HG03521 (cell line): ENCODE data around the gene CCDC30.
A peak's percentile ranks its signal among the peaks of the same experiment; 100 is the strongest.
"Not testable (repeated sequence)": the region's sequence is repeated elsewhere in the genome, so short reads cannot be mapped to it uniquely, and the experiment has no call there.

Experiments used
- ATAC-seq: cut with Tn5 transposase; IDR thresholded peaks from one replicate; pipeline ENCODE4 v1.9.1; 2021; ENCODE audit warnings: mild to moderate bottlenecking, moderate library complexity; ENCODE audit not compliant: unreplicated experiment

The CCDC30 gene

DNA sequence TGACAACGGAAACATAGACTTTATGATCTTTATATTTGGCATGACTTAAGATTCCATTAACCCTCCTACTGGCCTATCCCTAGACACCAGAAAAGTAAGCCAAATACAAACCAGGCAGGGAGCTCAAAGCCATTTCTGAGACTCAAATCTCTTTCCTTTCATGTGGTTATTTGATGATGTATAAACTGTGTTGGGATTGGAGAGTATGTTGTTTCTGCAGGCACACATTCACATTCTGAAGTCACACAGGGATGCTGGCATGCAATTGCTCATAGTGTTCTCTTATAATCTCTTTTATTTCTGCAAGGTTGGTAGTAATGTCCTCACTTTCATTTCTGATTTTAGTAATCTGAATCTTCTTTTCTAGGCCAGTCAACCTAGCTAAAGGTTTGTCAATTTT, 13.0 kb upstream of the CCDC30 start:
- ATAC-seq = no peak

- ATAC-seq = no peak
Measured at GRCh38 chr1:42453386-42453785, 9.7 kb upstream of the CCDC30 start.

DNA sequence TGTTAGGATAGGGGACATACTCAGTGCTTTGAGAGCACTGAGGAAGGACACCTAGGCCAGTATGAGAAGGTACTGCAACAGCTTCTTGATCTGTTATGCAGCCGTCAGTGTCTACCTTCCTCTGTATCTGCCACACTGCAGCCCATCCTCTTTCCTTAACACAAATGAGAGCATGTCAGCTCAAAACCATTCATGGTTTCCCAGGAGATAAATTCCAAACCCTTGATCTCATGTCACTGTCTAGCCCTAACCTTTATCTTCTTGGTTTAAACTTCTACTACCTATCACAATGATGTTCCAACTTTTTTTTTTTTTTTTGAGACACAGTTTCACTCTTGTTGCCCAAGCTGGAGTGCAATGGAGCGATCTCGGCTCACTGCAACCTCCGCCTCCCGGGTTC, 8.7 kb upstream of the CCDC30 start:
- no peak for ATAC-seq

DNA sequence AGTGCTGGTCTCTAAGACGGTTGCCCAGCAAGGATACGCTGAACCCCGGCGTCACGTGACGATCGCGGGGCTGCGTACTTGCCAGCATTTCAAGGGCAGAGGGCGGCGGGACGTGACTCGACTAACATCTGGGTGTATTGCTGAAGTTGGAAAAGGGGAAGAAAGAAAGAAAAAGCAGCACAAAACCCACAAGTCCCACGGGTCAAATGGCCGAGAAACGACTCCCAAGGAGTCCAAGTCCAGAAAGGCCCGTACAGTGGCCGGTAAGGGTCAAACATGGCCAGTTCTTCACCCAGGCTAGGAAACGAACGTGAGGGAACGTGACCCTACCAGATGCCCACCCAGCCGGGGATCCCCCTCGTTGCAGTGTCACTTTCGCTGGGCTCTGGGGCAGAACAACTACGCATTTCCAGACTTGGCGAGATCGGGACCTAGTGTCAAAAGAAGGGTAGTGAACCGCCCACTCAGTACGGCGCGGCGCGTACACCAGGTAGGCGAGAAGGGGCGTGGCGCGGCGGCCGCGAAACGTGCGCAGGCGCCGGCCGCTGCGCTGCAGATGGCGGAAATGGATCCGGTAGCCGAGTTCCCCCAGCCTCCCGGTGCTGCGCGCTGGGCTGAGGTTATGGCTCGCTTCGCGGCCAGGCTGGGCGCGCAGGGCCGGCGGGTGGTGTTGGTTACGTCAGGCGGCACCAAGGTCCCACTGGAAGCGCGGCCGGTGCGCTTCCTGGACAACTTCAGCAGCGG, 6.9 kb upstream of the CCDC30 start, which contains the start of the genes PPCS and ZMYND12:
TSS of gene PPCS (plus strand) at position 534 of the 744 bp plus-strand sequence. CDS start at position 557, 23 bp downstream.
TSS of gene ZMYND12 (minus strand) at position 13 of the 744 bp plus-strand sequence. CDS start 25 bp downstream, outside the sequence.
- peak; percentile 89 for ATAC-seq

- ATAC-seq = peak; percentile 47
Measured at GRCh38 chr1:42456754-42457089, 6.4 kb upstream of the CCDC30 start.

DNA sequence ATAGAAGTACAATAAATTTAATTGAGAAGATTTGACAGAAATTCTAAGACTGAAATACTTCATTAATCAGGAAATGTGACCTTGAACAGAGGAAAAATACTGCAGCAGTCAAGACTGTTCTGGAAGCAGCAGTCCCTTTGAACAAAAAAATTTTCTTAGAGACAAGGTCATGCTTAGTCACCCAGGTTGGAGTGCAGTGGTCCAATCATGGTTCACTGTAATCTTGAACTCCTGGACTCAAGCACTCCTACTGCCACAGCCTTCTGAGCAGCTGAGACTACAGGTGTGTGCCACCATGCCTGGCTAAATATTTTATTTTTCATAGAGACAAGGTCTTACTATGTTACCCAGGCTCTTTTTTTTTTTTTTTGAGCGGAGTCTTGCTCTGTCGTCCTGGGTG, 1.9 kb upstream of the CCDC30 start:
- ATAC-seq = no peak

- no peak for ATAC-seq
Measured at GRCh38 chr1:42463921-42464320, 835 bp downstream of the CCDC30 start.

DNA sequence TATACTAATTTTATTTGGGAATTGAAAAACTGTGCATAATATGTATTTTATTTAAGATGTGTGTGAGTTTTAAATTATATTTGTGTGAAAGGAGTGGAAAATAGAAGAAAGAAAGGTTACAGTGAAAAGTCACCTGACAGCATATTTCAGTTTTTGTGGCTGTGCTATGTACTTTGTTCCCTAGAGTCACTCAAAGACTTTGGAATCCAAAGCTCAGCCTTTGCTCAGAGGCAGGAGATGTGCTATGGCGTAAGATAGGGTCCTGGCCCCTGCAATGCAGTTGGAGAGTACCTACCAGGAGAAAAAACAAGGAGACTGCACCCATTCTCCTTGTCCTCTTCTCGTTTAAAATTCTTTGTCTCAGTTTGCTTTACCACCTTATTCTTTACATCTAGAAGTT, 2.9 kb downstream of the CCDC30 start:
- ATAC-seq = no peak

DNA sequence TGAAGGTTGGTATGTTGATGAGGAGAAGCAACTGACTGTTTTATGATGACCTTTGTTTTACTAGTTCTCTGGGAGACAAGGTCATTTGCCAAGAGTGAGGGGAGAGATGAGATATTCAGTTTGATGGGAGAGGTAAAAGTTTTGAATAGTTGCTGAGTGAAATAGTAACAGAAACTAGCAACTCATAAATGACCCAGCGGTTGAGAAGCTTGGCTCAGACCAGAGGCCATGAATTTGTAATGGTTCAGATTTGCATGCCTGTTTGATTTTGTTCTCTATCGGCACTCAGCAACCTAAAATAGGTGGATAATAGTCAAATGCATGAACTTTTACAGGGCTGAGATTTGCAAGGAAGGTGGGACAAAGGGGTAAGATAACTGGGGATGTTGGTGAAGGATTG, 6.6 kb downstream of the CCDC30 start:
- ATAC-seq = no peak

DNA sequence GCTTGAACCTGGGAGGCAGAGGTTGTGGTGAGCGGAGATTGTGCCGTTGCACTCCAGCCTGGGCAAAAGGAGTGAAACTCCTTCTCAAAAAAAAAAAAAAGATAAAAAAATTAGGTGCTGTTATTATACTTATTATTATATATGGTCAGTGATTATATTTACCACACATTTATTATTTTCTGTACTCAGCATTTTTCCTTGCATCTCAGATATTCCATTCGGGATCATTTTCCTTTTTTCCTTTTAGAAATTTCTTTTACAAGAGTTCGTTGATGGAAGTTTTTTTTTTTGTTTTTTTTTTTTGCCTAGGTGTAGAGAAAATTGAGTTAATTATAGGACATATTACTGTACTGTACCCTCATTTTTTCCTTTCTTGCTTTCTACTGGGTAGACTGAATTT, 13.5 kb downstream of the CCDC30 start:
- ATAC-seq = no peak

DNA sequence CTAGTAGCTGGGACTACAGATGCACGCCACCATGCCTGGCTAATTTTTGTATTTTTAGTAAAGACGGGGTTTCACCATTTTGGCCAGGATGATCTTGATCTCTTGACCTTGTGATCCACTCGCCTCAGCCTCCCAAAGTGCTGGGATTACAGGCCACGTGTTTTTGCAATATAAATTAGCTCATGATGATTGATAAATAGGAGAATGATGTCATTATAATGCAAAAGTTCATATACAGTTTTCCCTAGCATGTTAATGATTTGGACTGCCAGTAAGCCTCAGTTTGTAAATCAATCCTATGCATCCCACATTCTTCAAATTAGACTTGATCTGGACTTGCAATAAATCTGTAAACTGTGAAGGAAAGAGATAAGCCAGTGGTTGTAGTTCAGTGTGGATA, 14.3 kb downstream of the CCDC30 start:
- ATAC-seq = not testable (repeated sequence)

DNA sequence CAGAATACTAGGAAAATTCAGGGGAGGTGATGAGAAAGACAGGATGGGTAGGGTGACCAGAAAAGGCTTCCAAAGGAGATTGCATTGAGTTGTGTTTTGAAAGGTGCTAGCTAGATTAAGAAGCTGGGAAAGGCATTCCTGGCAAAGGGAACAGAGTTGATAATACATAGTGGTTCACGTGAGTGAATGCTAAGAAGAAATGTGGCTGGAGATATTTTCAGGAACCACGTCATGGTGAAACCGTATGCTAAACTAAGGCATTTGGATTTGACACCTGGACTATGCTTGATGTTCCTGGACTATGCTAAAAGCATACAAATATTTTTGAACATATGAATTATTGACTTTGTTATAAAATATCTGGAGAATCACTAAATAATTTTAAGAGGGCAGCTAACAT, 14.7 kb downstream of the CCDC30 start:
- ATAC-seq = no peak

GRCh38 chr1:42479621-42480020, 16.5 kb downstream of the CCDC30 start:
- no peak for ATAC-seq

- no peak for ATAC-seq
Measured at GRCh38 chr1:42480921-42481320, 17.8 kb downstream of the CCDC30 start.

DNA sequence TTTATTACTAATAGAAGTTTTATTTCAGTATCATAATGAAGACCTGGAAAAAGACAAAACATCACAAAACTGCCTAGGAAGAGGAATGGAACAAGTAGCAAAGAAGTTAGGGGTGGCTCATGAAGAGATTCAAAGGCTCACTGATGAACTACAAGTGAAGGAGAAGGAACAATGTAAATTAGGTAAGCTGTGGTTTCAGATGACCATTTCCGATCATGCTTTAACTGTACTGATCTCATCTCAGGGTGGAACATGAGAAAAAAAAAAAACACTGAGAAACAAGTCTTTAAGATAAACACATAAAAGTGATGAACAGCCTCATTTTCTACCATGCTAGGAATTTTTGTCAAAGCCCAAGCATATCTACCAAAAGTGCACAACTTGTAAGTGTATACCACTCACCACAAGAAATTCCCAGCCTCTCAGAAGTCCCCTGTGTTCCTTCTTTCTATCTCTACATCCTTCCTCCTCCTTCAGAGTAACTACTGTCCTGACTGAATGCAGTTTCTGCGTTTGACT, 19.6 kb downstream of the CCDC30 start:
- no peak for ATAC-seq

- no peak for ATAC-seq
Measured at GRCh38 chr1:42484382-42484781, 21.3 kb downstream of the CCDC30 start.

DNA sequence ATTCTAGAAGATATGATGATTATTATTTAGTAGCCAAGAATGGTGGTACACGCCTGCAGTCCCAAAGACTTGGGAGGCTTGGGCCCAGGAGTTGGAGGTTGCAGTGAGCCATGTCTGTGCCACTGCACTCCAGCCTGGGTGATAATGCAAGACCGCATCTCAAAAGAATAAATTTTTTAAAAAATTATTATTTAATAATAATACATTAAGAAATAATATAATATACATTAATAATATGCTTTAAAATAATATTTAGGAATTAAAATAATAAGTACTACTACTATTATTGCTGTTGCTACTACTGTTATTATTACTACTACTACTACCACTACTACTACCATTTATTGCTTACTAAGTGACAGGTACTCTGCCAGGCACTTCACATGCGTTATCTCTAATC, 27.2 kb downstream of the CCDC30 start:
- no peak for ATAC-seq

- not testable (repeated sequence) for ATAC-seq
Measured at GRCh38 chr1:42502031-42502430, 38.9 kb downstream of the CCDC30 start.

DNA sequence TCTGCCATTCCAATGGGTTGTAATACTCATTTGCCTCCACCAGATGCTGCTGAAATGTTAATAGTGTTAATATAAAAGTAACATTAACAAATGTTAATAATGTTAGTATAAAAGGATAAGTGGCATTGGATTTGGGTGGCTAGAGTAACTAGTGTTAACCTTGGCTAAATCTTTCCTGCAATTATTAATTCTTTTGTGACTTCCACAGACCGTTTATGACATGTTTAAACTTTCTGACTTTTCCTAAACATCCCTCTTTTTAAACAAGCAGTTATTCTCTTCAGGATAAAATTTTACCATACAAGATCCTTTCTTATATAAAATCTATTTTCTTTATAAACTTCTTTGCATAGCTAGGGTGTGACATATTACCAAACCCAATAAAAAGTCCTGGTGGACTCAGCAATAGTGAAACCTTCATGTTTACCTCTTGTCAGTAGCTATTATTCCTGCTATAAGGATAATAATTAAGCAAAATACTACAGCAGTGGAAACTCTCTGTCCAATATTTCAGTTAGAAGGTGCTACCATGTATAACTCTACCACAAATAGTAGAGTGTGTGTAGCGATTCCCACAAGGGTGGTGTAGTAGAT, 41.5 kb downstream of the CCDC30 start:
- ATAC-seq = no peak

- no peak for ATAC-seq
Measured at GRCh38 chr1:42506576-42506975, 43.5 kb downstream of the CCDC30 start.

DNA sequence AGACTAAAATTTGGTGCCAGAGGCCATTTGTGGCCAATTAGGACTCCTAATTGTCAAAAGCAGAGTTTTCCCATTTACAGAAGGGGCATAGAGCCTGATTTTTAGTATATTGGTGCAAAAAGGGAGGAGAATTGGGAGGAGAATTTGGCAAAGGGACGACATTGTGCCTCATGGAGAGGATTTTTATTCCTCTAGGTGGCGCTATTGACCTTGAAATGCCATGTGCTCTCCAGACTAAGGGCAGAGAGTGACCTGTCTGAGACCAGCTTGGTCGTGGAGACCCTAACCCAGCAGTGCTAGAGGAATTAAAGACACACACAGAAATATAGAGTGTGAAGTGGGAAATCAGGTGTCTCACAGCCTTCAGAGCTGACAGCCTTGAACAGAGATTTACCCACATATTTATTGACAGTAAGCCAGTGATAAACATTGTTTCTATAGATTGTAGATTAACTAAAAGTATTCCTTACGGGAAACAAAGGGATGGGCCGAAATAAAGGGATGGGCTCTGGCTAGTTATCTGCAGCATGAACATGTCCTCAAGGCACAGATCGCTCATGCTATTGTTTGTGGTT, 48.6 kb downstream of the CCDC30 start:
- ATAC-seq = not testable (repeated sequence)

GRCh38 chr1:42518908-42519307, 55.8 kb downstream of the CCDC30 start:
- no peak for ATAC-seq
